Embryonic facial prominence (tissue), 1 donor: ENCODE data around the gene FAM89B.

Experiments used
- DNase-seq: peaks from one replicate; pipeline ENCODE4 v3.0.0-alpha.2; 2016; ENCODE audit errors: extremely low spot score

The FAM89B gene

GRCh38 chr11:65610404-65610803 lies 38.1 kb downstream of the FAM89B start:
- DNase-seq = no peak

GRCh38 chr11:65611028-65611757 lies 38.9 kb downstream of the FAM89B start:
- no peak for DNase-seq

GRCh38 chr11:65611758-65612603 lies 39.6 kb downstream of the FAM89B start:
- DNase-seq = no peak

- DNase-seq = no peak
Observed at GRCh38 chr11:65612691-65613090, 40.4 kb downstream of the FAM89B start.

GRCh38 chr11:65613091-65613928 lies 41.0 kb downstream of the FAM89B start:
- DNase-seq = no peak

- peak; percentile 100 for DNase-seq
Observed at GRCh38 chr11:65615229-65615949, 43.1 kb downstream of the FAM89B start, which contains the start of gene PCNX3. PCNX3 (plus strand) TSS chr11:65615776; CDS start chr11:65616312, 536 bp downstream.

- no peak for DNase-seq
Observed at GRCh38 chr11:65615950-65616574, 43.7 kb downstream of the FAM89B start.

- no peak for DNase-seq
Observed at GRCh38 chr11:65616575-65617001, 44.2 kb downstream of the FAM89B start.

GRCh38 chr11:65617136-65617850 lies 45.0 kb downstream of the FAM89B start:
- no peak for DNase-seq

GRCh38 chr11:65617990-65618751 lies 45.8 kb downstream of the FAM89B start:
- DNase-seq = no peak

- DNase-seq = no peak
Observed at GRCh38 chr11:65618763-65619162, 46.4 kb downstream of the FAM89B start.

GRCh38 chr11:65619281-65619928 lies 47.1 kb downstream of the FAM89B start:
- DNase-seq = no peak

- DNase-seq = no peak
Observed at GRCh38 chr11:65620666-65621065, 48.3 kb downstream of the FAM89B start.

- no peak for DNase-seq
Observed at GRCh38 chr11:65621460-65621859, 49.1 kb downstream of the FAM89B start.

- DNase-seq = no peak
Observed at GRCh38 chr11:65622011-65622410, 49.7 kb downstream of the FAM89B start.

GRCh38 chr11:65623177-65623576 lies 50.8 kb downstream of the FAM89B start:
- no peak for DNase-seq
